K562 (cell line): ENCODE data around the gene CIAO3. TPM values are rescaled to one million over a fixed set of nuclear protein-coding genes. Genes with fewer than 3 reads are reported as not detected.

Source experiments
- ATAC-seq: fragments of 200-7000 bp; cut with Tn5 transposase; 3 replicates; pipeline ENCODE4 v1.9.1; 2020; ENCODE audit warnings: moderate library complexity
- BruUV-seq: library from RNA; stranded (reverse); fragments of 400-500 nt; replicated peaks from 2 replicates; lab custom pipeline; 2021; lab: Mats Ljungman, UMichigan
- CTCF ChIA-PET: fragments of 300-600 bp; formaldehyde crosslinking; extraction: SDS; loops from one replicate; lab custom pipeline; 2021; ENCODE audit warnings: low intra/inter-chr PET ratio; lab: Yijun Ruan, JAX
- POLR2A ChIA-PET: fragments of 300-600, 350-650 bp; sonication (Branson Sonifier 250); formaldehyde crosslinking; extraction: SDS; loops from one replicate; lab custom pipeline; 2021; ENCODE audit warnings: antibody characterized with exemption, inconsistent platforms; lab: Yijun Ruan, JAX
- DNase-seq, 4 experiments: peaks; one replicate each; pipeline versions ENCODE4 v3.0.0 to v3.0.0-alpha.2; 2011 to 2018; ENCODE audit warnings: low spot score in 3 of 4, mixed read lengths in 3 of 4; ENCODE audit errors: extremely low read depth in 1 of 4
- FAIRE-seq: peaks from 2 replicates; lab custom pipeline; 2011; peaks lifted over from hg19 to GRCh38; lab: Jason Lieb, UNC
- H2AFZ ChIP-seq: 2 replicates; pipeline ENCODE4 v1.6.0; 2011; ENCODE audit warnings: low read depth, low read length, control low read depth, inconsistent platforms
- H3K27ac ChIP-seq: fragments of 200-600 bp; 3 replicates; pipeline ENCODE4 v1.8.0; 2011; ENCODE audit warnings: low read depth, mild to moderate bottlenecking, control low read depth, inconsistent platforms, low read length, moderate library complexity, mixed read lengths; ENCODE audit errors: extremely low read depth
- H3K27me3 ChIP-seq, 2 experiments: fragments of 300-600 bp in 1 of 2; 2 replicates in 1 of 2; 3 replicates in 1 of 2; pipeline versions ENCODE4 v1.6.0 to v1.8.0; 2011; ENCODE audit warnings: inconsistent platforms in 2 of 2, low read length in 2 of 2, mild to moderate bottlenecking in 1 of 2, mixed read lengths in 1 of 2, moderate library complexity in 1 of 2; ENCODE audit not compliant: control insufficient read depth in 2 of 2, insufficient read depth in 2 of 2
- H3K36me3 ChIP-seq: fragments of 300-600 bp; 3 replicates; pipeline ENCODE4 v1.8.0; 2011; ENCODE audit warnings: mild to moderate bottlenecking, low read length, inconsistent platforms; ENCODE audit not compliant: control insufficient read depth, insufficient read depth
- H3K4me1 ChIP-seq, 2 experiments: fragments of 200-600 bp in 1 of 2; replicated peaks in 1 of 2; 2 replicates in 1 of 2; 3 replicates in 1 of 2; pipeline versions ENCODE4 v1.5.1 to v1.8.0; 2011; ENCODE audit warnings: inconsistent platforms in 2 of 2, low read length in 2 of 2, mild to moderate bottlenecking in 1 of 2, mixed read lengths in 1 of 2, moderate library complexity in 1 of 2; ENCODE audit not compliant: control insufficient read depth in 2 of 2, insufficient read depth in 2 of 2
- H3K4me2 ChIP-seq: 2 replicates; pipeline ENCODE4 v1.6.1; 2011; ENCODE audit warnings: low read length, control low read depth, inconsistent platforms, mixed read lengths; ENCODE audit not compliant: insufficient read depth
- H3K4me3 ChIP-seq: fragments of 200-600 bp; sonication (generic), shearing (Covaris generic); 2 replicates; pipeline ENCODE4 v1.5.1; 2016; ENCODE audit warnings: control low read depth, inconsistent platforms
- H3K79me2 ChIP-seq: fragments of 200-600 bp; 3 replicates; pipeline ENCODE4 v1.8.0; 2011; ENCODE audit warnings: low read length, inconsistent platforms; ENCODE audit not compliant: control insufficient read depth, insufficient read depth
- H3K9ac ChIP-seq, 2 experiments: 2 replicates each; pipeline versions ENCODE4 v1.6.0 to v1.6.1; 2011; ENCODE audit warnings: low read depth in 2 of 2, low read length in 2 of 2, control low read depth in 1 of 2, inconsistent platforms in 1 of 2, mild to moderate bottlenecking in 1 of 2, mixed read lengths in 1 of 2; ENCODE audit not compliant: insufficient read depth in 1 of 2
- H3K9me1 ChIP-seq: one replicate; pipeline ENCODE4 v1.6.0; 2011; ENCODE audit warnings: inconsistent platforms, mild to moderate bottlenecking, low read length, moderate library complexity; ENCODE audit not compliant: control insufficient read depth, insufficient read depth
- H3K9me3 ChIP-seq: replicated peaks from 2 replicates; pipeline ENCODE4 v1.5.1; 2011; ENCODE audit warnings: low read depth, low read length, inconsistent platforms; ENCODE audit not compliant: control insufficient read depth, insufficient read depth
- H4K20me1 ChIP-seq: replicated peaks from 2 replicates; pipeline ENCODE4 v1.6.1; 2011; ENCODE audit warnings: low read length, inconsistent platforms, mixed read lengths; ENCODE audit not compliant: control insufficient read depth, insufficient read depth
- BCL6 ChIP-seq: fragments of 250-450 bp; sonication (Bioruptor Pico); IDR thresholded peaks from 2 replicates; pipeline ENCODE4 v1.4.0; 2020
- ETV1 ChIP-seq: fragments of 450-650 bp; conservative IDR thresholded peaks from 2 replicates; pipeline ENCODE4 v1.6.1; 2016; ENCODE audit warnings: missing genetic modification characterization, control low read depth, low read depth, missing compliant biosample characterization
- NEUROD1 ChIP-seq: fragments of 150-350 bp; IDR thresholded peaks from 2 replicates; pipeline ENCODE4 v1.6.1; 2014; ENCODE audit warnings: borderline replicate concordance, low read length, low read depth; ENCODE audit not compliant: partially characterized antibody
- NFYB ChIP-seq: IDR thresholded peaks from 2 replicates; pipeline ENCODE4 v1.6.1; 2011; ENCODE audit warnings: mild to moderate bottlenecking, moderate library complexity; ENCODE audit not compliant: insufficient read length; ENCODE audit errors: extremely low read depth
- RCOR1 ChIP-seq, 2 experiments: IDR thresholded peaks; 2 replicates each; pipeline ENCODE4 v1.6.1; 2012; ENCODE audit warnings: low read depth in 2 of 2, low read length in 2 of 2, borderline replicate concordance in 1 of 2, improper control_type of control experiment in 1 of 2
- WGBS: fragments of 100-300 bp; shearing (Covaris generic); methylation state at CpG from one replicate; pipeline ENCODE4 v1.1.6; 2016; ENCODE audit warnings: low coverage, mixed read lengths; ENCODE audit not compliant: insufficient coverage; ENCODE audit errors: missing lambda C conversion rate; 5-methylcytosine and 5-hydroxymethylcytosine counted together
- in situ Hi-C: fragments of 300-500 bp; cut with MboI; formaldehyde crosslinking; loops from 4 replicates; pipeline ENCODE4 v1.15.0; 2018; ENCODE audit warnings: inconsistent platforms, mixed read lengths
- intact Hi-C: fragments of 100-400 bp; cut with micrococcal nuclease; formaldehyde crosslinking; loops from 2 replicates; pipeline ENCODE4 v1.14.2; 2022
- polyA plus RNA-seq, 8 experiments: library from polyadenylated mRNA; depleted of rRNA in 4 of 8; stranded (reverse) in 5 of 8; unstranded in 3 of 8; fragments of >200 nt; fragmentation: Nextera tagmentation in 2 of 8; fragmentation: Illumina TruSeq in 1 of 8; extraction: Ambion mirVana in 2 of 8; extraction: Trizol in 1 of 8; gene quantifications; 2 replicates each; pipeline versions ENCODE4 v1.2.1 to v1.2.3, GENCODE V29; 2011 to 2014; ENCODE audit warnings: inconsistent platforms in 1 of 8, missing spikeins in 1 of 8
- total RNA-seq, 7 experiments: library from RNA; depleted of rRNA in 6 of 7; stranded (reverse); fragments of >200 nt in 6 of 7; fragmentation: Illumina TruSeq in 2 of 7; extraction: Trizol in 2 of 7; gene quantifications; 2 replicates each; pipeline versions ENCODE4 v1.2.1 to v1.2.3, GENCODE V29; 2011 to 2021; ENCODE audit warnings: low replicate concordance in 1 of 7
- TF ChIP-seq, protein P1 (sequence below): sonication (generic); formaldehyde crosslinking; IDR thresholded peaks from 2 replicates; pipeline ENCODE4 v1.8.1; 2023; ENCODE audit warnings: mild to moderate bottlenecking, missing genetic modification reagents
- TF ChIP-seq, protein P2 (sequence below): fragments of 250-450 bp; sonication (Bioruptor Pico); IDR thresholded peaks from 2 replicates; pipeline ENCODE4 v1.4.0; 2020
- TF ChIP-seq, protein P3 (sequence below): sonication (generic); formaldehyde crosslinking; IDR thresholded peaks from 2 replicates; pipeline ENCODE4 v1.8.1; 2023; ENCODE audit warnings: mild to moderate bottlenecking, missing genetic modification reagents
- TF ChIP-seq, protein P4 (sequence below): fragments of 150-350 bp; conservative IDR thresholded peaks from 2 replicates; pipeline ENCODE4 v1.6.1; 2014; ENCODE audit warnings: low read length

CIAO3 gene
- total and polyA plus RNA-seq, 9 of the 15 experiments (the other 6 are each of a cell fraction or from before 2014, with no cell fraction given), result 2.2 to 35.6 (median 18.7) TPM

DNA sequence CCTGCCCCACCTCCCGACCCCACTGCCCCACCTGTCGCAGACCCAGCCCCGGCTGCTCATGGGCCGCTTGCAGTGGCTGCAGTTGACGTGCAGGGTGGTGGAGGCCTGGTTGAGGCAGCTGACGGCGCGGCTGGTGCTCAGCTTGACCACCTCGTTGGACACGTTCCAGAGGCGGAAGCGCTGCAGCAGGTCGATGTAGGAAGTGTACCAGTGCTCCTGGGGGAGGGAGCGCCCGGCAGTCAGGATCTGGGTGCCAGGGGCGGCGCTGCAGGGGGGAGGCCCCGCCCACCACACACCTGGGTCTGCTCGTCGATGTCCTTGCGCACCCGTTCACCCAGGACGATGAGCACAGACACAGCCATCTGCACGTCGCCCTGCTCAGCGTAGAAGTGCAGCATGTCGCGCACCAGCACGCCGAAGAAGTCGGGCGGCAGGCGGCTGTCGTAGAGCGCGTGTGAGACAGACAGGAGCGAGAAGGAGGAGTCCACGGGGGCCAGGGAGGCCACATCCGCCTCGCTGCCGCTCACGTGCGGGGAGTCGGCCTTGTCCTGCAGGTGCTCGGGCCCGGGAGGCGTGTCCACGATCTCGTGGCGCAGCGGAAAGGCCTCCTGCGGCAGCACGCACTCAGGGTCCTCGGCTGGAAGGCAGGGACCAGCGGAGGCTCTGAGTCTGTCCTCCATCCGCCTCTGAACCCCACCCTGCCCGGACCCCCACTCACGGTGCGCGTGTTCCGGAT, 55.7 kb downstream of the CIAO3 start (continued):
- TF ChIP-seq, protein P1, sequence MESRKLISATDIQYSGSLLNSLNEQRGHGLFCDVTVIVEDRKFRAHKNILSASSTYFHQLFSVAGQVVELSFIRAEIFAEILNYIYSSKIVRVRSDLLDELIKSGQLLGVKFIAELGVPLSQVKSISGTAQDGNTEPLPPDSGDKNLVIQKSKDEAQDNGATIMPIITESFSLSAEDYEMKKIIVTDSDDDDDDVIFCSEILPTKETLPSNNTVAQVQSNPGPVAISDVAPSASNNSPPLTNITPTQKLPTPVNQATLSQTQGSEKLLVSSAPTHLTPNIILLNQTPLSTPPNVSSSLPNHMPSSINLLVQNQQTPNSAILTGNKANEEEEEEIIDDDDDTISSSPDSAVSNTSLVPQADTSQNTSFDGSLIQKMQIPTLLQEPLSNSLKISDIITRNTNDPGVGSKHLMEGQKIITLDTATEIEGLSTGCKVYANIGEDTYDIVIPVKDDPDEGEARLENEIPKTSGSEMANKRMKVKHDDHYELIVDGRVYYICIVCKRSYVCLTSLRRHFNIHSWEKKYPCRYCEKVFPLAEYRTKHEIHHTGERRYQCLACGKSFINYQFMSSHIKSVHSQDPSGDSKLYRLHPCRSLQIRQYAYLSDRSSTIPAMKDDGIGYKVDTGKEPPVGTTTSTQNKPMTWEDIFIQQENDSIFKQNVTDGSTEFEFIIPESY (CRISPR knock-in tag), result peak; percentile 98

DNA sequence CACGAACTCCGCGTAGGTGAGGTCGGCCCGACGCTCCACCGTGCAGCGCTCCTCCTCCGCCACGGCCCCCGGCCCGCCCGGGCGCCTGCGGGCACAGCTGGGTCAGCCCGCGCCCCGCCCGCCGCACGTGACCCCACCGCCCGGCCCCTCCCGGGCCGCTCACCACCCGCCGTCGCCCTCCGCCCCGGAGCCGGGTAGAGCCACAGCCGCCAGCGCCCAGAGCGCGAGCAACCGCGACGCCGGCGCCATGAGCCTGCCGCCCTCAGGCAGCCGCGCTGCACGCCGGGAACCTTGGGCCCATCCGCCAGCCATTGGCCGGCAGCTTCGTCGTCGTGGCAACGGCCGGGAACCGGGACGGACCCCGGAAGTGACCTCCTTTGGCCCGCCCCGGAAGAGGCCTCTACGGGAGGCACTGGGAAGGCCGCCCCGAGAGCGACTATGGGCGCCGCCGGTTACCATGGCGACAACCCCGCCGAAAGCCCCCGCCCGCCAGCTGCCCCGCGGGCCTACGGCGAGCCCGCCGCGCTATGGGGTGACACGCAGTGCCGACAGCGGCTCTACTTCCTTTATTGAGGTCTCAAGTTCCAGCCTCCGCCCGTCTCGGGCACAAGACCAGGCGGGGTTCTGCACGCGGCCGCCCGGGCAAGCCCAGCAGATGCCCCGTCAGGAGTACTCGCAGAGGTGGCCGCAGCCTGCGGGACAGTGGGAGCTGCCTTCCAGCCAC, 56.6 kb downstream of the CIAO3 start, which contains the start of gene JMJD8:
TSS of gene JMJD8 (minus strand) at position 264 of the 724 bp plus-strand sequence. CDS start at position 249, 15 bp downstream.
- H4K20me1 ChIP-seq, result peaks cover 21% of the 10 kb centered on the region
- peak within 1 kb of the TSS; percentile 88 for H3K27ac ChIP-seq
- BruUV-seq, result no TSS peak
- FAIRE-seq (peak; percentile 92), DNase-seq (peak; percentile 83 to 97 (median 90)), ATAC-seq (peak; percentile 76)
- CTCF ChIA-PET, result no interaction called here
- 17% methylated on average over 42 of the region's 91 CpGs for WGBS
- H2AFZ ChIP-seq, result peak within 1 kb of the TSS; percentile 24; the same call in 1 of the 2 replicates
- intact Hi-C loops, result loop anchor here (5.0 kb wide), 1 partner anchor 287 kb away; the partner anchor contains the start of gene NME4
- H3K36me3 ChIP-seq, result peaks cover 66% of the 10 kb centered on the region
- H3K9ac ChIP-seq, result peak within 1 kb of the TSS; percentile 71 to 98
- H3K4me3 ChIP-seq, result peak within 1 kb of the TSS; percentile 98
- POLR2A ChIA-PET, result interaction anchor here (0.6 to 0.8 kb wide), 5 partner anchors 9 to 442 kb away, joined by 3 to 6 read pairs (median 3); partner anchors contain the start of gene RHBDL1
- H3K9me3 ChIP-seq, result no peaks in the 10 kb centered on the region
- peak within 1 kb of the TSS; percentile 75 for H3K4me2 ChIP-seq
- H3K9me1 ChIP-seq, result peaks cover 13% of the 10 kb centered on the region
- in situ Hi-C loops, result no loop called here
- peaks cover 27 to 96% of the 10 kb centered on the region in 2 experiments for H3K4me1 ChIP-seq
- peaks cover 47% of the 10 kb centered on the region for H3K79me2 ChIP-seq
- no peaks in the 10 kb centered on the region for H3K27me3 ChIP-seq
- TF ChIP-seq, protein P2, sequence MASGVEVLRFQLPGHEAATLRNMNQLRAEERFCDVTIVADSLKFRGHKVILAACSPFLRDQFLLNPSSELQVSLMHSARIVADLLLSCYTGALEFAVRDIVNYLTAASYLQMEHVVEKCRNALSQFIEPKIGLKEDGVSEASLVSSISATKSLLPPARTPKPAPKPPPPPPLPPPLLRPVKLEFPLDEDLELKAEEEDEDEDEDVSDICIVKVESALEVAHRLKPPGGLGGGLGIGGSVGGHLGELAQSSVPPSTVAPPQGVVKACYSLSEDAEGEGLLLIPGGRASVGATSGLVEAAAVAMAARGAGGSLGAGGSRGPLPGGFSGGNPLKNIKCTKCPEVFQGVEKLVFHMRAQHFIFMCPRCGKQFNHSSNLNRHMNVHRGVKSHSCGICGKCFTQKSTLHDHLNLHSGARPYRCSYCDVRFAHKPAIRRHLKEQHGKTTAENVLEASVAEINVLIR (CRISPR knock-in tag), result peak; percentile 79
- TF ChIP-seq NEUROD1 (peak; percentile 80), NFYB (peak; percentile 83), RCOR1 (IDR thresholded peaks at IDR 0.05; ENCODE audit: borderline replicate concordance in 1 of 2, low read depth in 2 of 2, low read length in 2 of 2) (peak in 1 of 2 experiments; percentile 40; a peak in 2 of 4 replicates), BCL6 (CRISPR knock-in tag) (no peak), ETV1 (tag) (peak; percentile 82)
- TF ChIP-seq, protein P3, sequence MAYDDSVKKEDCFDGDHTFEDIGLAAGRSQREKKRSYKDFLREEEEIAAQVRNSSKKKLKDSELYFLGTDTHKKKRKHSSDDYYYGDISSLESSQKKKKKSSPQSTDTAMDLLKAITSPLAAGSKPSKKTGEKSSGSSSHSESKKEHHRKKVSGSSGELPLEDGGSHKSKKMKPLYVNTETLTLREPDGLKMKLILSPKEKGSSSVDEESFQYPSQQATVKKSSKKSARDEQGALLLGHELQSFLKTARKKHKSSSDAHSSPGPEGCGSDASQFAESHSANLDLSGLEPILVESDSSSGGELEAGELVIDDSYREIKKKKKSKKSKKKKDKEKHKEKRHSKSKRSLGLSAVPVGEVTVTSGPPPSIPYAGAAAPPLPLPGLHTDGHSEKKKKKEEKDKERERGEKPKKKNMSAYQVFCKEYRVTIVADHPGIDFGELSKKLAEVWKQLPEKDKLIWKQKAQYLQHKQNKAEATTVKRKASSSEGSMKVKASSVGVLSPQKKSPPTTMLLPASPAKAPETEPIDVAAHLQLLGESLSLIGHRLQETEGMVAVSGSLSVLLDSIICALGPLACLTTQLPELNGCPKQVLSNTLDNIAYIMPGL (CRISPR knock-in tag), result no peak; the same call in 1 of the 2 replicates
- TF ChIP-seq, protein P4, sequence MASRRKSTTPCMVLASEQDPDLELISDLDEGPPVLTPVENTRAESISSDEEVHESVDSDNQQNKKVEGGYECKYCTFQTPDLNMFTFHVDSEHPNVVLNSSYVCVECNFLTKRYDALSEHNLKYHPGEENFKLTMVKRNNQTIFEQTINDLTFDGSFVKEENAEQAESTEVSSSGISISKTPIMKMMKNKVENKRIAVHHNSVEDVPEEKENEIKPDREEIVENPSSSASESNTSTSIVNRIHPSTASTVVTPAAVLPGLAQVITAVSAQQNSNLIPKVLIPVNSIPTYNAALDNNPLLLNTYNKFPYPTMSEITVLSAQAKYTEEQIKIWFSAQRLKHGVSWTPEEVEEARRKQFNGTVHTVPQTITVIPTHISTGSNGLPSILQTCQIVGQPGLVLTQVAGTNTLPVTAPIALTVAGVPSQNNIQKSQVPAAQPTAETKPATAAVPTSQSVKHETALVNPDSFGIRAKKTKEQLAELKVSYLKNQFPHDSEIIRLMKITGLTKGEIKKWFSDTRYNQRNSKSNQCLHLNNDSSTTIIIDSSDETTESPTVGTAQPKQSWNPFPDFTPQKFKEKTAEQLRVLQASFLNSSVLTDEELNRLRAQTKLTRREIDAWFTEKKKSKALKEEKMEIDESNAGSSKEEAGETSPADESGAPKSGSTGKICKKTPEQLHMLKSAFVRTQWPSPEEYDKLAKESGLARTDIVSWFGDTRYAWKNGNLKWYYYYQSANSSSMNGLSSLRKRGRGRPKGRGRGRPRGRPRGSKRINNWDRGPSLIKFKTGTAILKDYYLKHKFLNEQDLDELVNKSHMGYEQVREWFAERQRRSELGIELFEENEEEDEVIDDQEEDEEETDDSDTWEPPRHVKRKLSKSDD, result 0 out of 2 replicates have a peak, but pooled peaks have one; percentile 40
